Hepatocyte (in vitro differentiated cells): ENCODE measurements around the gene ANKLE2.

Source experiments
- EZH2 ChIP-seq: fragments of 200-600 bp; sonication (generic); IDR thresholded peaks from 2 replicates; pipeline ENCODE4 v1.6.1; 2016; ENCODE audit warnings: antibody characterized with exemption, mild to moderate bottlenecking, borderline replicate concordance
- TF ChIP-seq, protein P1 (sequence below): fragments of 200-600 bp; sonication (generic); IDR thresholded peaks from 2 replicates; pipeline ENCODE4 v1.5.1; 2016; ENCODE audit warnings: antibody characterized with exemption, mild to moderate bottlenecking; ENCODE audit not compliant: poor library complexity

DNA sequence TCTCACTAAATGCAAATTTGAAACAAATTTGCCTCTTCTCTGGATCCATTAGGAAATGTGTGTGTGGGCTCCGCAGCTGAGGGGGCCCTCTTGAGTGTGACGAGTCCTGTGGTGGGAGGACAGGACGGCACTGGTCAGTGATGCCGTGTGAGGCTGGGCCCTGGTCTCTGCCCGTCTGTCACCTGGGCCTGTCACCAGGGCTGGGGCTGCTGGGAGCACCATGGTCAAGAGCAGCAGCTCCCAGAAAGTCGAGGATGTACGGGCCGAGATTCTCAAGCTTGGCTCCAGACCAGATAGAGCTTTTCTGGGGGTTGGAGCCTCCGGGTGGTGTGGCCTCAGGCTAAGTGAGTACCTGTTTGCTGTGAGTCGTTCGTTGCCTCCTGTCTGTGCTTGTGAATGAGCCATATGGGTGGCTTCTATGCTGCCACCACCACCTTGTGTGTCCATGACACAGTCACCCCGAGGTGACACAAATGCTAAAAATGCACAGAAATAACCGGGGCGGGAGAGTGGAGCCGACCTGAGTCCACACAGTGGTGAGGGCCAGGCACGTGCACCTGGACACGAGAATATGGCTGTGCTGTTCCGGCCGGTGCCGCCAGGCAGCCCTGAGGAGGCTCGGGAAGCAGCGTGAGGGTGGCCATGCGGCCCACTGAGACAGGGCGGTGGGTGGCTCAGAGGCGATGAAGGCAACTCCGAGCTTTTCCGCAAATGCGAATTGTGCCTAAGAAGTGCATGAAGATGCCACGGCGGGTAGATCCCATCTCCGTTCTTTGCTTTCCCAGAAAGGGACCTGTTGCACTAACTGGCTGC is 42.3 kb downstream of the ANKLE2 start:
- no peak for TF ChIP-seq EZH2
- TF ChIP-seq, protein P1, sequence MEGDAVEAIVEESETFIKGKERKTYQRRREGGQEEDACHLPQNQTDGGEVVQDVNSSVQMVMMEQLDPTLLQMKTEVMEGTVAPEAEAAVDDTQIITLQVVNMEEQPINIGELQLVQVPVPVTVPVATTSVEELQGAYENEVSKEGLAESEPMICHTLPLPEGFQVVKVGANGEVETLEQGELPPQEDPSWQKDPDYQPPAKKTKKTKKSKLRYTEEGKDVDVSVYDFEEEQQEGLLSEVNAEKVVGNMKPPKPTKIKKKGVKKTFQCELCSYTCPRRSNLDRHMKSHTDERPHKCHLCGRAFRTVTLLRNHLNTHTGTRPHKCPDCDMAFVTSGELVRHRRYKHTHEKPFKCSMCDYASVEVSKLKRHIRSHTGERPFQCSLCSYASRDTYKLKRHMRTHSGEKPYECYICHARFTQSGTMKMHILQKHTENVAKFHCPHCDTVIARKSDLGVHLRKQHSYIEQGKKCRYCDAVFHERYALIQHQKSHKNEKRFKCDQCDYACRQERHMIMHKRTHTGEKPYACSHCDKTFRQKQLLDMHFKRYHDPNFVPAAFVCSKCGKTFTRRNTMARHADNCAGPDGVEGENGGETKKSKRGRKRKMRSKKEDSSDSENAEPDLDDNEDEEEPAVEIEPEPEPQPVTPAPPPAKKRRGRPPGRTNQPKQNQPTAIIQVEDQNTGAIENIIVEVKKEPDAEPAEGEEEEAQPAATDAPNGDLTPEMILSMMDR = no peak
